ENCODE data around the gene PCDH17. TPM values are rescaled to one million over a fixed set of nuclear protein-coding genes. Genes with fewer than 3 reads are reported as not detected.
A peak's percentile ranks its signal among the peaks of the same experiment; 100 is the strongest.

Gene PCDH17
- total RNA-seq, 1 experiment from 2014 or later = not detected

DNA sequence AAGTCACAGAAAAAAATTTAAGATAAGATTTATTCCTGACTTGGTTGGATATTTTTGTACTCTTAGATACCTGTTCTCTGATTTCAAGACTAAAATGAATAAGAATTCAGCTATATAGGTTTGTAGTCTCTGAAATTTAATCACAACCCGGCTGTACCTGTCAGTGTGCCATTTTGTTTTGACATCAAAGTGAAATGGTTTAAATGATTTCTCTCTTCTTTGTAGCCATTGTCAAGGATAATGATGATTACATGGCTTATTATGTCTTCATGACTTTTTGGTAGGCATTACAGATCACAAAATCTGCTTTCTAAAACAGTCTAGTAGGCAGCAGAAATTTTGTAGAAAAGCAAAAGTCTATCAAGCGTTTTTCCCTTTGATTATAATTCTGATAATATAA is 72.5 kb downstream of the PCDH17 start:
- DNase-seq (ENCODE audit: low read depth) = no peak
- in situ Hi-C loops (cut with HindIII; ENCODE audit: low pct_unique_long_range_greater_than_20kb, low sequenced_read_pairs) = no loop called here

GRCh38 chr13:57716295-57716694 is 84.8 kb downstream of the PCDH17 start:
- peak; percentile 1 for DNase-seq (ENCODE audit: low read depth)
- in situ Hi-C loops (cut with HindIII; ENCODE audit: low pct_unique_long_range_greater_than_20kb, low sequenced_read_pairs) = no loop called here

- no peak for DNase-seq (ENCODE audit: low read depth)
- in situ Hi-C loops (cut with HindIII; ENCODE audit: low pct_unique_long_range_greater_than_20kb, low sequenced_read_pairs) = no loop called here
Observed at GRCh38 chr13:57724486-57725272, 93.1 kb downstream of the PCDH17 start.

- no peak for DNase-seq (ENCODE audit: low read depth)
- in situ Hi-C loops (cut with HindIII; ENCODE audit: low pct_unique_long_range_greater_than_20kb, low sequenced_read_pairs) = no loop called here
Observed at GRCh38 chr13:57725480-57725879, 93.9 kb downstream of the PCDH17 start.

- in situ Hi-C loops (cut with HindIII; ENCODE audit: low pct_unique_long_range_greater_than_20kb, low sequenced_read_pairs) = no loop called here
- no peak for DNase-seq (ENCODE audit: low read depth)
Observed at GRCh38 chr13:57726981-57727380, 95.4 kb downstream of the PCDH17 start.

- in situ Hi-C loops (cut with HindIII; ENCODE audit: low pct_unique_long_range_greater_than_20kb, low sequenced_read_pairs) = no loop called here
Observed at GRCh38 chr13:57734306-57734705, 102.8 kb downstream of the PCDH17 start.

GRCh38 chr13:57739089-57739488 is 107.5 kb downstream of the PCDH17 start:
- in situ Hi-C loops (cut with HindIII; ENCODE audit: low pct_unique_long_range_greater_than_20kb, low sequenced_read_pairs) = no loop called here

More at GRCh38 chr13:57734306-57734705, 102.8 kb downstream of the PCDH17 start:
- no peak for DNase-seq (ENCODE audit: low read depth)

GRCh38 chr13:57739543-57740190 is 108.1 kb downstream of the PCDH17 start:
- in situ Hi-C loops (cut with HindIII; ENCODE audit: low pct_unique_long_range_greater_than_20kb, low sequenced_read_pairs) = no loop called here
- DNase-seq (ENCODE audit: low read depth) = no peak

More at GRCh38 chr13:57739089-57739488, 107.5 kb downstream of the PCDH17 start:
- DNase-seq (ENCODE audit: low read depth) = no peak

DNA sequence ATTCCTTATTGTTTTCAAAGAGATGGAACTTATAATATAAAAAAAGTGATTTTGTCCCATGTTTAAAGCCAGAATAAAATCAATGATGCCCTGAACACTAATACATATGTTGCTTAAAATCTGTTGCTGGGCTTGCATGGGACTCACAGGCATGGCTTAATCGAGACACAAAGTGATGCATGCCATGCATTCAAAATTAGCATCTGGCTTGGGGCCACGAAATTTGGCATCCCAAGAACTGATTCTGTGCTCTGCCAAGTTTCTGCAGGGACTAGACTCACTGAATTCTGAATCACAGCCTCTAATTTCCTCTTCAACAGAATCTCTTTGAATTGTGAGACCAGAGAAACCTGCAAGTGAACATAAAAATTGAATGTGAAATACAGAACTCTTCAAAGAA is 109.2 kb downstream of the PCDH17 start:
- DNase-seq (ENCODE audit: low read depth) = no peak
- in situ Hi-C loops (cut with HindIII; ENCODE audit: low pct_unique_long_range_greater_than_20kb, low sequenced_read_pairs) = no loop called here

DNA sequence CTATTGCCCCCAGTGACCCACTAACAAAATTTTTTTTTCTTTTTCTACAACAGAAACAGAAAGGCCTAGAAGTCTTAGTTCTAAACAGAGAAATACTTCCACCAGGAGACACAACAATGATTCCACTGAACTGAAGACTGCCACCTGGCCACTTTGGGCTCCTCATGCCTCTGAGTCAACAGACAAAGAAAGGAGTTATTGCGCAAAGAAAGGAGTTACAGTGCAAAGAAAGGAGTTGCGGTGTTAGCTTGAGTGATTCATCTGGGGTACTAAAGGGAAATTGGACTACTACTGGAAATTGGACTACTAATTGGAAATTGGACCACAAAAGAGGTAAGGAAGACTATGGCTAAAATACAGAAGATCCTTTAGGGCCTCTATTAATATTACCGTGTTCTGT is 116.6 kb downstream of the PCDH17 start:
- no peak for DNase-seq (ENCODE audit: low read depth)
- in situ Hi-C loops (cut with HindIII; ENCODE audit: low pct_unique_long_range_greater_than_20kb, low sequenced_read_pairs) = no loop called here

GRCh38 chr13:57760951-57761350 is 129.4 kb downstream of the PCDH17 start:
- DNase-seq (ENCODE audit: low read depth) = no peak
- in situ Hi-C loops (cut with HindIII; ENCODE audit: low pct_unique_long_range_greater_than_20kb, low sequenced_read_pairs) = no loop called here

DNA sequence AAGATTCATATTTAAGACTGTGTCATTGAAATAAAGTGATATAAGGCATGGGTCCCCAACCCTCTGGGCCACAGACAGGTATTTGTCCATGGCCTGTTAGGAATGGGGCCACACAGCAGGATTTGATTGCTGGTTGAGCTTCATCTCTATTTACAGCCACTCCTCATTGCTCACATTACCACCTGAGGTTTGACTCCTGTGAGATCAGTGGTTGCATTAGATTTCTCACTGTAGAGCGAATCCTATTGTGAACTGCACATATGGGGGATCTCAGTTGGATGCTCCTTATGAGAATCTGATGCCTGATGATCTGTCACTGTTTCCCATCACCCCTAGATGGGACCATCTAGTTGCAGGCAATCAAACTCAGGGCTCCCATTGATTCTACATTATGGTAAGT is 132.1 kb downstream of the PCDH17 start:
- no peak for DNase-seq (ENCODE audit: low read depth)
- in situ Hi-C loops (cut with HindIII; ENCODE audit: low pct_unique_long_range_greater_than_20kb, low sequenced_read_pairs) = no loop called here

Measured in Caki2 (cell line).